GM10847 (cell line): ENCODE measurements around the gene CENPN.

Source experiments
- POLR2A ChIP-seq: IDR thresholded peaks from 2 replicates; pipeline ENCODE4 v1.6.1; 2011; ENCODE audit not compliant: insufficient read length; ENCODE audit errors: extremely low read depth

Gene CENPN

DNA sequence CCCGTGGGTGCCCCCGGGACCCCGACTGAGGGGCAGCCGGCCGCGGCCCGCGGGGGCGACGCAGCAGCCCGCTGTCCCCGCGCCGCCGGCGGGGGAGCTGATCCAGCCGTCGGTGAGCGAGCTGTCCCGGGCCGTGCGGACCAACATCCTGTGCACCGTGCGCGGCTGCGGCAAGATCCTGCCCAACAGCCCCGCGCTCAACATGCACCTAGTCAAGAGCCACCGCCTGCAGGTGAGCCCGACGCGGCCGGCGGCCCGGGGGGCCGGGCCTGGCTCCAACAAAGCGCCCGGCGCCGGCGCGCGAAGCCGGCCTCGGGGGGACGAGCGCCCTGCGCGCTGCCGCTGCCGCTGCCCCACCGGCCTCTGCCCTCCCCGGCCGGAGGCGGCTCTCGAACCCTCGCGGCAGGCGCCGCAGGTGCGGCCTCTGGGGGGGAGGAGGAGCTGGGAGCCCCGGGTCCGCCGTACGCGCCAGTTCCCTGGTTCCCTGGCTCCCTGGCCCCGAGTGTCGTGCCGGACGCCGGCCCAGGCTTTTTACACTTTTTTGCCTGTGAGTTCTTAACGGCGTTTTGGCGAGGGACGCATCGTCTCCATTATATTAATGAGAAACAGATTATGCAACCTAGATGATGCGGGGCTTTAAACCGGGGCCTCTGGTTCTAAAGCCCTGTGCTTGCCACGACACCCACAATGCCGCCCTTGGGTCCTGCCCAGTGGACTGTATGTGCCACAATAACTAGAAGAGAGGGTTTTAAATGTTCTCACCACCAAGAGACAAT is 29.1 kb downstream of the CENPN start:
- no peak for TF ChIP-seq POLR2A

DNA sequence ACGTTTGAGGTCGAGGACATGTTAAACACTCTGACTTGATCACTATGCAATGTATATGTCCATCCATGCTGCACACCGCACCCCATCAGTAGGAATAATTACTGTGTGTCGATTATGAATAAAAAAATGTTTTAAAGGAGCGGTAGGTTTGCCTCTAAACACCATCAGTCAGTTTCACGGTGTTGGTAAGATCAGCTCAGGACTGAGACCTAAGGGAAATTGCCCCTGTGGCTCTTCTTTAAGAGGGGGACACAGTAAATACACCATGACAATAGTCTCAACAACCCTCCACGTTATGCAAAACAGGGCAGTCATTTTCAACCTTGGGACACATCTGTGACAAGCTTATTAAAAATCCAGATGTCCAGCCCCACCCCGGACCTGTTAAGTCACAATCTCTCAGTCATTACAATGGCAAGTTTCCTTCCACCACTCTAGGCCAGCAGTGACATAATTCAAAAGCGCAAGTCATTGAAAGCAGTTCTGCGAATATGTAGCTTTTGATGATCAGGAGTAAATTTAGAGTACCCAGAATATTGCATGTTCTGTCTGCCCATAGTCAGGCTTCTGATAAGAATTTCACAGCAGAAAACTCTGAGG is 29.8 kb downstream of the CENPN start:
- TF ChIP-seq POLR2A: no peak

DNA sequence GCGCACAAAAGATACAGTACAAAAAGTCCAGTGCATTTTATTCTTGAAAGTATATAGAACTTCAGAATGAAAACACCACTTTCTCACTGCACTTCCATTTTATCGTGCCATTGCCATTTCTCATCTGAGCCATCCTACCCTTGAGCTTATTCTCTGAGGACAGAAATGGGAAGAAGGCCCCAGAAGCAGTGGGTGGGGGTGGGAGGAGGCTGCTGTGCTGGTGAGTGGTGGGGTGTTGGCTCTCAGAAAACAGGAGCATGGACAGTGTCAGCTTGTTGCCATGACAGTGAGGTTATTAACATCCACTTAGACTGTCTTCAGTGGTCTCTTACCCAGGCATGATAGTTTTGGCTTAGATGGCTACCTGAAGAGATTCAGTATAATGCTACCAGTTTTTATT is 33.1 kb downstream of the CENPN start:
- TF ChIP-seq POLR2A: no peak

- TF ChIP-seq POLR2A: no peak
Measured at GRCh38 chr16:81040842-81041241, 33.8 kb downstream of the CENPN start.

GRCh38 chr16:81041696-81042095 is 34.7 kb downstream of the CENPN start:
- no peak for TF ChIP-seq POLR2A

GRCh38 chr16:81042821-81043220 is 35.8 kb downstream of the CENPN start:
- TF ChIP-seq POLR2A: no peak

DNA sequence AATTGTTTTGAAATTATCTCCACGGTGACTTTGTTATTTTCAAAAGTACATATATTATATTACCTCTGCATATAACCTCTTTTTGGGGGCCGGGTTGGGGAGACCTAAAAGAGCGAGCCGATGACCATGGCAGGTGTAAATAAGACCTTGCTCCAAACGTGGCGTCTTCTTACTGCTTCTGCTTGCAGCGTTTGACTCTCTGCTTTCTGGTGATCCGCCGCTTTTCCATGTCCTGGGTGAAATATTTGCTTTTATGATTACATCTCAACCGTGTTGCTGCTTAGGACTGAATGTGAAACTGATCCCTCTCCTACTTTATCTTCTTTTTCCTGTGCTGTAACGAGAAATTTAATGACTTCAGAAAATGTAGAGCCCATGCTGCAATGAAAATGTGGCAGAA is 46.7 kb downstream of the CENPN start:
- no peak for TF ChIP-seq POLR2A

DNA sequence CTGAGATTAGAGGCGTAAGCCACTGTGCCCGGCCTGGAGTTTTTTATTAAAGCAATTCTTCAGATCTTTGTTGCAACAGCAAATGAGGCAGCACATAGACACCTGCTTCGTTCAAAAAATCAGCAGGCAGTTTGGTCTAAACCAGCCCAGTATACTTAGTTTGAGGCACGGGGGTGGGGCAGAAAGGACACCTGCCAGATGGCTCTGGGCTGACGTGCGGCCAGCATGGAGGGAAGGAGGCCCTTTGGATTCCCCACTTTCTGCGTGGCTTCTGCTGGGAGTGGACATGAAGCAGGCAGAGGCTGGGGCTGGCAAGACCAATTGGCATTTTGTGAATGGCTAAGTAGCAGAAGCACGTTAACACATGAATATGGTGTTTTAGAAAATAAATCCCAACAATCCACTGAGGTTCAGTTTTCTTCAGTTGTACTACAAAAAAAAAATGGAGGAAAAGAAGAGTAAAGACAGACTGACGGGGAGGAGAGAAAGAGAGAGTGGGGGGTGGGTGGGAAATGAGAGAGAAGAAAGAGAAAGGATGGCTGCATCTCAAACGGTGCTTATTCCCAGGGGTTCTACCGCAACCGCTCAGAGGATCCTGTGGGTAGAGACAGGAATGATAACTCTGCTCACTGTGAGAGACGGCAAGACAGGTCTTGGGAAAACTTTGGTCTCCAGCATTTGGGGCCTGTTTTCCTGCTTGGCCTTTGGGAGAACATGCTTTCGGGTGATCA is 53.7 kb downstream of the CENPN start:
- no peak for TF ChIP-seq POLR2A

DNA sequence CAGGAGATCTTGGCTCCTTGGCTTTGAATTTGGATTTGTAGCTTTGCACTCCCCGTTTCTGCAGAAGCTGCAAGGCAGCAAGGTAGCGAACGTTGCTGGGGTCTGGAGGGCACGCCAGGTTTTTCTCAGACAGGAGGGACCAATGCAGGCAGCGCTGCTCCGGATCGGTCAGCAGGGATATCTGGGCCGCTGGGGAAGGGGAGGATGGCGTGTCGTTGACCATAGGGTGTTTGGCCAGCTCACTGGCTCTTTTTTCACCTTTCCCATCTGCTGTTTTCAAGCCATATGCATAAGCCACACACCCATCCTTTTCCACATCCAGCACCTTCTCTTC is 54.3 kb downstream of the CENPN start:
- no peak for TF ChIP-seq POLR2A

- TF ChIP-seq POLR2A: no peak
Measured at GRCh38 chr16:81061871-81062608, 55.0 kb downstream of the CENPN start.

- TF ChIP-seq POLR2A: no peak
Measured at GRCh38 chr16:81066681-81067080, 59.7 kb downstream of the CENPN start.

- no peak for TF ChIP-seq POLR2A
Measured at GRCh38 chr16:81067166-81067565, 60.2 kb downstream of the CENPN start.

DNA sequence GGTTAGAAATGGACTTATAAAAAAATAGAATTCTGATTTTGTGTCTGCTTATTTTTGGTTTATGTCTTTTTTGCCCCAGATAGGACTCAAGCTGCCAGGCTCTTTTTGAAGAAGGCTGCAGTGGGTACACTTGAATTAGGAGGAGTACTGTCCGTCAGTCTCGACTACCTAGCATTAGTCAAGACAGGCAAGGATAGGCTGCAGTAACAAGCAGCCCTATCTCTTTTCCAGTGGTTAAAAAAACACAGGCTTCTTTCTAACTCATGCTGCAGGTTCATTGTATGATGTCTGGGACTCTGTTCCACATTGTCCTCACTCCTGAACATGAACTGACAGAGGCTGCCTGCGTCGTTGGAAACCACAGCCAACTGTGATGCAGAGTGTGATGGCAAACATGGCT is 62.0 kb downstream of the CENPN start:
- TF ChIP-seq POLR2A: no peak

DNA sequence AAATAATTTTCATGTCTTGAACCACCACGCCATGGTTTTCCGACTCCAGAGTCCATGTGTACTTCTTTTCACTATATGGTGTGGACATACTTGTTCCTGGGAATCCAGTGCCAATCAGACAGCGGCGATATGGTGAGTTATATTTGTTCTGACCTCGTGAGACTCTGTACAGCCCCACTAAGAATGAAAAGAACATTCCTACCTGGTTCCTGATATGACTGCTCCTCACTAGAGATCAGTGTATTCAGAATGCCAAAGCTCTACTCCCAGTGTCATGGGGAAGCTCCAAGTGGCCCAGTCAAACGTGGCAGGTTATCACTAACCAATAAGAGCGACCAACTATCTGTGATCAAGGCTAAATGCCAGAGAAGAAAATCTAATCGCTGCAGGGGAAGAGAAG is 64.0 kb downstream of the CENPN start:
- no peak for TF ChIP-seq POLR2A

GRCh38 chr16:81071805-81072204 is 64.8 kb downstream of the CENPN start:
- no peak for TF ChIP-seq POLR2A

- TF ChIP-seq POLR2A: no peak
Measured at GRCh38 chr16:81073560-81074330, 66.7 kb downstream of the CENPN start.
